Panc1 (cell line): ENCODE measurements around the gene WBP2. TPM values are rescaled to one million over a fixed set of nuclear protein-coding genes. Genes with fewer than 3 reads are reported as not detected.

Source experiments
- ATAC-seq: fragments of 200-7000 bp; cut with Tn5 transposase; 2 replicates; pipeline ENCODE4 v1.9.1; 2020; ENCODE audit warnings: mild to moderate bottlenecking, moderate library complexity
- BruUV-seq: library from RNA; stranded (reverse); fragments of 400-500 nt; replicated peaks from 2 replicates; lab custom pipeline; 2021; lab: Mats Ljungman, UMichigan
- CTCF ChIA-PET: fragments of 300-600 bp; sonication (Branson Sonifier 250); formaldehyde crosslinking; loops from one replicate; lab custom pipeline; 2022; ENCODE audit warnings: antibody characterized with exemption; lab: Charles Lee
- POLR2A ChIA-PET: fragments of 300-600 bp; sonication (Branson Sonifier 250); formaldehyde crosslinking; loops from one replicate; lab custom pipeline; 2022; ENCODE audit warnings: antibody characterized with exemption; lab: Charles Lee
- DNase-seq: peaks from one replicate; pipeline ENCODE4 v3.0.0-alpha.2; 2010; ENCODE audit warnings: low read depth, low spot score
- H3K27ac ChIP-seq: 2 replicates; pipeline ENCODE4 v1.5.1; 2011; ENCODE audit warnings: mild to moderate bottlenecking, low read length, inconsistent platforms
- H3K27me3 ChIP-seq: fragments of 200-500 bp; sonication (Bioruptor generic); 2 replicates; pipeline ENCODE4 v1.6.0; 2014; ENCODE audit warnings: low read length, inconsistent platforms; ENCODE audit not compliant: control insufficient read depth, insufficient read depth
- H3K36me3 ChIP-seq: fragments of 200-500 bp; sonication (Bioruptor generic); 2 replicates; pipeline ENCODE4 v1.5.1; 2014; ENCODE audit warnings: inconsistent platforms, mild to moderate bottlenecking, low read length, moderate library complexity; ENCODE audit not compliant: control insufficient read depth, insufficient read depth
- H3K4me1 ChIP-seq: 2 replicates; pipeline ENCODE4 v1.5.1; 2011; ENCODE audit warnings: inconsistent platforms, mild to moderate bottlenecking, low read length, moderate library complexity; ENCODE audit not compliant: control insufficient read depth, insufficient read depth
- H3K4me3 ChIP-seq, 2 experiments: 2 replicates each; pipeline ENCODE4 v1.5.1; 2011 to 2012; ENCODE audit warnings: low read depth in 2 of 2, low read length in 2 of 2, mild to moderate bottlenecking in 2 of 2, inconsistent platforms in 1 of 2, moderate library complexity in 1 of 2
- H3K9me3 ChIP-seq: fragments of 200-500 bp; sonication (Bioruptor generic); 2 replicates; pipeline ENCODE4 v1.5.1; 2014; ENCODE audit warnings: low read depth, mild to moderate bottlenecking, inconsistent platforms, low read length, moderate library complexity; ENCODE audit not compliant: control insufficient read depth, insufficient read depth
- CTCF ChIP-seq: fragments of 450-650 bp; IDR thresholded peaks from 2 replicates; pipeline ENCODE4 v1.5.1; 2017; ENCODE audit warnings: mild to moderate bottlenecking
- POLR2AphosphoS5 ChIP-seq: IDR thresholded peaks from 2 replicates; pipeline ENCODE4 v1.6.1; 2012; ENCODE audit warnings: mild to moderate bottlenecking, low read depth, low read length, moderate library complexity
- REST ChIP-seq, 2 experiments: IDR thresholded peaks; 2 replicates each; pipeline ENCODE4 v1.6.1; 2011 to 2012; ENCODE audit warnings: low read depth in 2 of 2, control low read depth in 1 of 2, low read length in 1 of 2, mild to moderate bottlenecking in 1 of 2, moderate library complexity in 1 of 2; ENCODE audit not compliant: insufficient read depth in 1 of 2
- SIN3A ChIP-seq: IDR thresholded peaks from 2 replicates; pipeline ENCODE4 v1.6.1; 2012; ENCODE audit warnings: low read depth, mild to moderate bottlenecking, low read length, moderate library complexity, borderline replicate concordance; ENCODE audit not compliant: insufficient read depth
- TCF7L2 ChIP-seq: IDR thresholded peaks from 2 replicates; pipeline ENCODE4 v1.6.1; 2011; ENCODE audit warnings: mild to moderate bottlenecking, low read depth, low read length, inconsistent platforms
- in situ Hi-C: cut with HindIII; loops from 2 replicates; pipeline ENCODE4 v1.10.0; 2016; ENCODE audit warnings: low sequenced_read_pairs, low pct_unique_long_range_greater_than_20kb
- intact Hi-C: fragments of 100-400 bp; cut with micrococcal nuclease; formaldehyde crosslinking; loops from one replicate; pipeline ENCODE4 v1.10.0; 2022; ENCODE audit not compliant: unreplicated experiment
- total RNA-seq: library from RNA; stranded (reverse); gene quantifications from one replicate; pipeline ENCODE4 v1.2.1, GENCODE V29; 2021; ENCODE audit not compliant: unreplicated experiment

The WBP2 gene
- total RNA-seq, 1 experiment from 2014 or later, result 163 TPM

- Histone ChIP-seq H3K4me1 (no peaks in the 10 kb centered on the region), H3K27me3 (no peaks in the 10 kb centered on the region), H3K4me3 (no peak overlapping the region), H3K27ac (no peak overlapping the region), H3K9me3 (no peaks in the 10 kb centered on the region), H3K36me3 (no peaks in the 10 kb centered on the region; the same call in 1 of the 2 replicates)
- ATAC-seq (no peak), DNase-seq (no peak)
- POLR2A ChIA-PET, result no interaction called here
- BruUV-seq, result no TSS peak
- in situ Hi-C loops (no loop called here), intact Hi-C loops (no loop called here)
- no peak for TF ChIP-seq REST (IDR thresholded peaks at IDR 0.05; ENCODE audit: insufficient read depth in 1 of 2, low read depth in 2 of 2, low read length in 1 of 2)
- CTCF ChIA-PET, result no interaction called here
Measured at GRCh38 chr17:75822119-75822799, 32.9 kb downstream of the WBP2 start.

- Histone ChIP-seq H3K27me3 (no peaks in the 10 kb centered on the region), H3K36me3 (no peaks in the 10 kb centered on the region; the same call in 1 of the 2 replicates), H3K27ac (no peak overlapping the region), H3K4me1 (no peaks in the 10 kb centered on the region), H3K9me3 (no peaks in the 10 kb centered on the region), H3K4me3 (no peak overlapping the region)
- TF ChIP-seq CTCF (no peak), POLR2AphosphoS5 (no peak), SIN3A (no peak), TCF7L2 (no peak), REST (IDR thresholded peaks at IDR 0.05; ENCODE audit: insufficient read depth in 1 of 2, low read depth in 2 of 2, low read length in 1 of 2) (no peak)
- no peak for ATAC-seq
- no TSS peak for BruUV-seq
- CTCF ChIA-PET, result interaction anchor here (1.0 kb wide), 1 partner anchor 9 kb away, joined by 4 read pairs; no protein-coding TSS in a partner anchor
- no peak for DNase-seq
- in situ Hi-C loops (no loop called here), intact Hi-C loops (no loop called here)
- POLR2A ChIA-PET, result no interaction called here
Measured at GRCh38 chr17:75821552-75821951, 33.6 kb downstream of the WBP2 start.
